ENCODE data around the gene GLYATL2.

Gene GLYATL2

DNA sequence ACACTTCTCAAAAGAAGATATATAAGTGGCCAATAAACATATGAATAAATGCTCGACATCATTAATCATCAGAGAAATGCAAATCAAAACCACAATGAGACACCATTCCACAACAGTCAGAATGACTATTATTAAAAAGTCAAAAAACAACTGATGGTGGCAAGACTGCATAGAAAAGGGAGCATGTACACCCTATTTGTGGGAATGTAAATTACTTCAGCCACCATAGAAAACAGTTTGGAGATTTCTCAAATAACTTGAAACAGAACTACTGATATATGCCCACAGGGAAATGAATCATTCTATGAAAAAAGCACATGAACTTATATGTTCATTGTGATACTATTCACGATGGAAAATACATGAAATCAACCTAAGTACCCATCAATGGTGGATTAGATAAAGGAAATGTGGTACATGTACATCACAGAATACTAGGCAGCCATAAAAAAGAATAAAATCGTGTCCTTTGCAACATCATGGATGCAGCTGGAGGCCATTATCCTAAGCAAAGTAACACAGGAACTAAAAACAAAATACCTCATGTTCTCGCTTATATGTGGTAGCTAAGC lies 42.4 kb downstream of the GLYATL2 start:
- in situ Hi-C loops (cut with MboI; ENCODE audit: low sequenced_read_pairs), result no loop called here

DNA sequence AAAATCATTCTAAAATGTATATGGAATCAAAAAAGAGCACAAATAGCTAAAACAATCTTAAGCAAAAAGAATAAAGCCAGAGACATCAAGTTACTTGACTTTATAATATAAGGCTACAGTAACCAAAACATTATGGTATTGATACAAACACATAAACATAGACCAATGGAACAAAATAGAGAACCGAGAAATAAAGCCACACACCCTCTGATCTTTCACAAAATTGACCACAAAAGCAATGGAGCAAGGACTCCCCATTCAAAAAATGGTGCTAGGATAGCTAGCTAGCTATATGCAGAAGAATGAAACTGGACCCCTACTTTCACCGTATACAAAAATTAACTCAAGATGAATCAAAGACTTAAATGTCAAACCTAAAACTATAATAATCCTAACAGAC lies 43.2 kb downstream of the GLYATL2 start:
- in situ Hi-C loops (cut with MboI; ENCODE audit: low sequenced_read_pairs), result no loop called here

DNA sequence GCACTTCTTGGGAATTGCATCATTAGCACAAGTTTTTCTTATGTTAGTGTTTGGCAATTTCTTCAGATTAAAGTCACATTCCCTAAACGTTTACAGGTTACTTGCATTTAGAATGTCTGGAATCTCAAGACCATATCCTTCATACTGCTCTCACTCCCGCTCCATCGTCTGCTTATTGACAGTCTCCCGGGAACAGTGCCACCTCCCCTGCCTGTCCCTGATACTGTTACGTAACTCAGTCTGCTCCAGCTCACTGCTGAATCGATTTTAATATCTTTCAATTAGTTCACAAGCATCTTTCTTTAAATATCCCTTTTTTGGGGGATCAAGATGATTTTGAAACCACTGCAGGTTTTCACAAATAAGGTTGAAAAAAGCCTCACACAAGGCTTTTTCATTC lies 48.2 kb downstream of the GLYATL2 start:
- in situ Hi-C loops (cut with MboI; ENCODE audit: low sequenced_read_pairs), result no loop called here

GRCh38 chr11:58788355-58789023 lies 56.0 kb downstream of the GLYATL2 start:
- in situ Hi-C loops (cut with MboI; ENCODE audit: low sequenced_read_pairs), result no loop called here

DNA sequence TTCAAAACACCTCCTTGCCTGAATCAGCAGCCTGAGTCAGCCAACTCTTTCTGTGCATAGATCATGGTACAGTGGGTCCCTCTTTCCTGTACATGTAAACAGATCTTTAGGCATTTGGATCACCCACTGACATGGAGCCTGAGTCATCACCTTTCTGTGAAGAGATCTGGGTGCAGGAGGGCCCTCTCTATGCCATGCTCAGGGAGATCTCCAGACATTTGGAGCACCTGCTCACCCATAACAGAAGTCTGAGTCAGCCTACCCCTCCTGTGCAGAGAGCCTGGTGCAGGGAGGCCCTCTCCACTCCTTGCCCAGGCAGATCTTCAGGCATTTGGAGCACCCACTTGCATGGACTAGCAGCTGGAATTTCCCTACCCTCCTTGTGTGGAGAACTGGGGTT lies 56.6 kb downstream of the GLYATL2 start:
- in situ Hi-C loops (cut with MboI; ENCODE audit: low sequenced_read_pairs), result no loop called here

- in situ Hi-C loops (cut with MboI; ENCODE audit: low sequenced_read_pairs), result no loop called here
Measured at GRCh38 chr11:58786693-58787092, 57.8 kb downstream of the GLYATL2 start.

GRCh38 chr11:58784995-58785394 lies 59.5 kb downstream of the GLYATL2 start:
- in situ Hi-C loops (cut with MboI; ENCODE audit: low sequenced_read_pairs), result no loop called here
